Measurements from ENCODE around the gene TM4SF18. TPM values are rescaled to one million over a fixed set of nuclear protein-coding genes. Genes with fewer than 3 reads are reported as not detected.

The TM4SF18 gene
- total RNA-seq, 1 experiment from 2014 or later: 9.8 TPM

- Mint-ChIP-seq H3K27ac (no peak overlapping the region), H3K4me1 (peaks cover 5 to 10% of the 10 kb centered on the region in 2 experiments)
- no peak overlapping the region for H3K4ac ChIP-seq (ENCODE audit: low read depth, low read length)
These were observed 12.3 kb downstream of the TM4SF18 start for GRCh38 chr3:149321136-149321535.

More at GRCh38 chr3:149321136-149321535, 12.3 kb downstream of the TM4SF18 start:
- no peaks in the 10 kb centered on the region for H3K27me3 Mint-ChIP-seq (ENCODE audit: low read depth)
- no peak overlapping the region for H3K18ac ChIP-seq (ENCODE audit: insufficient read length, low read depth, low read length)
- no peaks in the 10 kb centered on the region for H3K9me3 ChIP-seq (ENCODE audit: control insufficient read depth, low read depth, low read length)
- H3K14ac ChIP-seq (ENCODE audit: insufficient read depth, low read length): no peak overlapping the region
- no peak overlapping the region for H3K23ac ChIP-seq (ENCODE audit: insufficient read length, low read depth, low read length)
- H3T11ph ChIP-seq (ENCODE audit: low read length): no peak overlapping the region
- H4K5ac ChIP-seq (ENCODE audit: insufficient read length, low read depth, low read length): no peak overlapping the region
- H3K79me1 ChIP-seq (ENCODE audit: insufficient read depth, low read depth, low read length, poor library complexity, severe bottlenecking): no peaks in the 10 kb centered on the region
- H3K27me3 ChIP-seq (ENCODE audit: insufficient read depth, low read length): no peaks in the 10 kb centered on the region
- H2BK15ac ChIP-seq (ENCODE audit: low read depth, low read length): no peak overlapping the region
- H2AK5ac ChIP-seq (ENCODE audit: insufficient read length, low read length): no peak overlapping the region
- H3K23me2 ChIP-seq (ENCODE audit: insufficient read length, low read depth, low read length, poor library complexity, severe bottlenecking): no peaks in the 10 kb centered on the region
- H2BK5ac ChIP-seq (ENCODE audit: insufficient read length, low read length): no peak overlapping the region
- H2BK120ac ChIP-seq (ENCODE audit: low read depth, low read length, poor library complexity, severe bottlenecking): no peak overlapping the region
- peaks cover 0 to 15% (median 2%) of the 10 kb centered on the region in 3 experiments; a peak in 3 of 7 replicates for H3K36me3 Mint-ChIP-seq (ENCODE audit: insufficient read depth in 1 of 3, low read depth in 3 of 3)
- H3K4me1 ChIP-seq (ENCODE audit: insufficient read depth, low read length): peaks cover 4% of the 10 kb centered on the region
- no peak overlapping the region for H2BK20ac ChIP-seq (ENCODE audit: low read depth, low read length, poor library complexity, severe bottlenecking)
- H3K4me2 ChIP-seq (ENCODE audit: insufficient read depth, insufficient read length, low read length): no peak overlapping the region
- no peak for DNase-seq
- no peak for TF ChIP-seq CTCF (conservative IDR thresholded peaks at IDR 0.05)
- no peak overlapping the region for H3K27ac ChIP-seq (ENCODE audit: insufficient read length, low read depth, low read length)
- no peak overlapping the region for H4K8ac ChIP-seq (replicated peaks; ENCODE audit: insufficient read length, low read depth, low read length)
- no peak overlapping the region for H4K91ac ChIP-seq (ENCODE audit: insufficient read length, low read depth, low read length)
- no peaks in the 10 kb centered on the region for H3K9me3 Mint-ChIP-seq
- H3K56ac ChIP-seq (ENCODE audit: insufficient read length, low read depth, low read length): no peak overlapping the region
- no peak overlapping the region for H3K4me3 Mint-ChIP-seq
- H2AFZ ChIP-seq (ENCODE audit: low read length): no peak overlapping the region
- no peak overlapping the region for H2BK12ac ChIP-seq (ENCODE audit: insufficient read length, low read depth, low read length)
- no peak overlapping the region for H3K9ac ChIP-seq (ENCODE audit: extremely low read depth, insufficient read length, low read length)
- no peaks in the 10 kb centered on the region for H4K20me1 ChIP-seq (ENCODE audit: control insufficient read depth, insufficient read depth, insufficient read length)
- H3K79me2 ChIP-seq (ENCODE audit: insufficient read depth, low read length): no peaks in the 10 kb centered on the region

All from H9 (cell line).